Peyer's patch (tissue), 4 donors: Measurements from ENCODE around the gene SLC25A14.

Experiments used
- CTCF ChIP-seq, 6 experiments: fragments of 450-650 bp in 4 of 6; fragments of 200-600 bp in 2 of 6; sonication (generic) in 1 of 6; IDR thresholded peaks; one replicate each; pipeline ENCODE4 v1.5.1; 2017 to 2019; ENCODE audit warnings: antibody characterized with exemption in 6 of 6, mild to moderate bottlenecking in 3 of 6, moderate library complexity in 1 of 6
- POLR2A ChIP-seq, 2 donors: fragments of 450-650 bp; IDR thresholded peaks; one replicate each; pipeline ENCODE4 v1.5.1; 2017; ENCODE audit warnings: antibody characterized with exemption in 2 of 2, mild to moderate bottlenecking in 2 of 2, moderate library complexity in 2 of 2

- TF ChIP-seq CTCF (IDR thresholded peaks at IDR 0.05) (no peak), POLR2A (IDR thresholded peaks at IDR 0.05) (no peak)
These were observed 77.1 kb downstream of the SLC25A14 start for GRCh38 chrX:130416785-130417184.
